Immature natural killer cell (primary cell): ENCODE data around the gene TMEM95. TPM values are rescaled to one million over a fixed set of nuclear protein-coding genes. Genes with fewer than 3 reads are reported as not detected.
"Not testable (repeated sequence)": the region's sequence is repeated elsewhere in the genome, so short reads cannot be mapped to it uniquely, and the experiment has no call there.

Source experiments
- DNase-seq, 3 donors: peaks; one replicate each; pipeline ENCODE4 v3.0.0; 2022; ENCODE audit warnings: mixed read lengths in 1 of 3
- H3K27ac Mint-ChIP-seq, 6 donors: one replicate each; pipeline ENCODE4 v1.8.0; 2020; ENCODE audit warnings: mixed read lengths in 6 of 6, mild to moderate bottlenecking in 5 of 6, inconsistent platforms in 4 of 6, moderate library complexity in 3 of 6
- H3K27me3 Mint-ChIP-seq, 3 donors: one replicate each; pipeline ENCODE4 v1.8.0; 2020 to 2021; ENCODE audit warnings: low read depth in 3 of 3, mild to moderate bottlenecking in 3 of 3, mixed read lengths in 3 of 3, moderate library complexity in 3 of 3, inconsistent platforms in 1 of 3
- H3K36me3 Mint-ChIP-seq, 3 donors: one replicate each; pipeline ENCODE4 v1.8.0; 2020; ENCODE audit warnings: mixed read lengths in 3 of 3, inconsistent platforms in 2 of 3, mild to moderate bottlenecking in 2 of 3
- H3K4me1 Mint-ChIP-seq, 2 donors: one replicate each; pipeline ENCODE4 v1.8.0; 2020; ENCODE audit warnings: inconsistent platforms in 2 of 2, mild to moderate bottlenecking in 2 of 2, mixed read lengths in 2 of 2, moderate library complexity in 1 of 2
- H3K4me3 Mint-ChIP-seq, 5 donors: one replicate each; pipeline ENCODE4 v1.8.0; 2020; ENCODE audit warnings: mild to moderate bottlenecking in 5 of 5, mixed read lengths in 5 of 5, inconsistent platforms in 3 of 5, moderate library complexity in 3 of 5
- H3K9me3 Mint-ChIP-seq, 6 donors: one replicate each; pipeline ENCODE4 v1.8.0; 2020; ENCODE audit warnings: mild to moderate bottlenecking in 6 of 6, mixed read lengths in 6 of 6, inconsistent platforms in 4 of 6, moderate library complexity in 3 of 6
- polyA plus RNA-seq, 3 donors: library from polyadenylated mRNA; unstranded; fragments of 300-500 nt; fragmentation: Illumina TruSeq; gene quantifications; one replicate each; pipeline ENCODE4 v1.2.3, GENCODE V29; 2021

TMEM95 gene
- polyA plus RNA-seq, 3 donors from 2014 or later: not detected

- H3K27ac Mint-ChIP-seq: no peak overlapping the region
- H3K36me3 Mint-ChIP-seq: no peaks in the 10 kb centered on the region
- no peaks in the 10 kb centered on the region for H3K9me3 Mint-ChIP-seq
- H3K4me3 Mint-ChIP-seq: no peak overlapping the region
- no peak for DNase-seq
- H3K27me3 Mint-ChIP-seq: peaks cover 2 to 4% (median 3%) of the 10 kb centered on the region in 3 donors
- H3K4me1 Mint-ChIP-seq: peaks cover 23 to 29% of the 10 kb centered on the region in 2 donors
Measured at GRCh38 chr17:7357381-7357780, 2.4 kb downstream of the TMEM95 start.

- DNase-seq: no peak
- peaks cover 0 to 2% (median 2%) of the 10 kb centered on the region in 3 donors for H3K27me3 Mint-ChIP-seq
- no peaks in the 10 kb centered on the region for H3K4me1 Mint-ChIP-seq
- peak overlapping the region in 1 of 6 donors; percentile 26 for H3K27ac Mint-ChIP-seq
- no peaks in the 10 kb centered on the region for H3K9me3 Mint-ChIP-seq
- no peaks in the 10 kb centered on the region for H3K36me3 Mint-ChIP-seq
- no peak overlapping the region for H3K4me3 Mint-ChIP-seq
Measured at GRCh38 chr17:7361906-7362305, 7.0 kb downstream of the TMEM95 start.

GRCh38 chr17:7363311-7363710 is 8.4 kb downstream of the TMEM95 start:
- Mint-ChIP-seq H3K27ac (no peak overlapping the region), H3K36me3 (no peaks in the 10 kb centered on the region), H3K9me3 (no peaks in the 10 kb centered on the region), H3K4me3 (no peak overlapping the region), H3K27me3 (peaks cover 0 to 4% (median 0%) of the 10 kb centered on the region in 3 donors), H3K4me1 (no peaks in the 10 kb centered on the region)
- DNase-seq: no peak

GRCh38 chr17:7365963-7366362 is 11.0 kb downstream of the TMEM95 start:
- not testable (repeated sequence) for DNase-seq, H3K4me1 Mint-ChIP-seq, H3K27ac Mint-ChIP-seq, H3K4me3 Mint-ChIP-seq, H3K36me3 Mint-ChIP-seq, H3K27me3 Mint-ChIP-seq, H3K9me3 Mint-ChIP-seq

GRCh38 chr17:7367083-7367482 is 12.1 kb downstream of the TMEM95 start:
- Mint-ChIP-seq H3K4me3 (no peak overlapping the region), H3K27ac (no peak overlapping the region), H3K9me3 (no peaks in the 10 kb centered on the region), H3K27me3 (peaks cover 0 to 4% (median 3%) of the 10 kb centered on the region in 3 donors), H3K4me1 (no peaks in the 10 kb centered on the region), H3K36me3 (no peaks in the 10 kb centered on the region)
- no peak for DNase-seq

- H3K27me3 Mint-ChIP-seq: peaks cover 0 to 4% (median 3%) of the 10 kb centered on the region in 3 donors
- H3K27ac Mint-ChIP-seq: peak overlapping the region in 1 of 6 donors; percentile 40
- DNase-seq: no peak
- no peaks in the 10 kb centered on the region for H3K9me3 Mint-ChIP-seq
- no peaks in the 10 kb centered on the region for H3K36me3 Mint-ChIP-seq
- no peak overlapping the region for H3K4me3 Mint-ChIP-seq
- H3K4me1 Mint-ChIP-seq: no peaks in the 10 kb centered on the region
Measured at GRCh38 chr17:7367918-7368598, 13.1 kb downstream of the TMEM95 start.

- not testable (repeated sequence) for H3K27ac Mint-ChIP-seq, H3K27me3 Mint-ChIP-seq, H3K4me3 Mint-ChIP-seq
Measured at GRCh38 chr17:7368599-7368994, 13.6 kb downstream of the TMEM95 start.

GRCh38 chr17:7369825-7370224 is 14.9 kb downstream of the TMEM95 start:
- Mint-ChIP-seq H3K27me3 (peaks cover 4 to 6% (median 5%) of the 10 kb centered on the region in 3 donors), H3K36me3 (no peaks in the 10 kb centered on the region), H3K4me3 (no peak overlapping the region), H3K4me1 (no peaks in the 10 kb centered on the region), H3K9me3 (no peaks in the 10 kb centered on the region), H3K27ac (no peak overlapping the region)
- no peak for DNase-seq

More at GRCh38 chr17:7368599-7368994, 13.6 kb downstream of the TMEM95 start:
- DNase-seq, H3K36me3 Mint-ChIP-seq, H3K4me1 Mint-ChIP-seq, H3K9me3 Mint-ChIP-seq: not testable (repeated sequence)

- H3K9me3 Mint-ChIP-seq: no peaks in the 10 kb centered on the region
- H3K27me3 Mint-ChIP-seq: peaks cover 2 to 6% (median 5%) of the 10 kb centered on the region in 3 donors
- H3K27ac Mint-ChIP-seq: no peak overlapping the region
- no peaks in the 10 kb centered on the region for H3K4me1 Mint-ChIP-seq
- H3K36me3 Mint-ChIP-seq: no peaks in the 10 kb centered on the region
- no peak for DNase-seq
- H3K4me3 Mint-ChIP-seq: no peak overlapping the region
Measured at GRCh38 chr17:7370853-7371252, 15.9 kb downstream of the TMEM95 start.

GRCh38 chr17:7374353-7374752 is 19.4 kb downstream of the TMEM95 start:
- DNase-seq: no peak

GRCh38 chr17:7379134-7379533 is 24.2 kb downstream of the TMEM95 start:
- Mint-ChIP-seq H3K27me3 (peaks cover 14 to 21% (median 15%) of the 10 kb centered on the region in 3 donors), H3K4me1 (peaks cover 0 to 9% of the 10 kb centered on the region in 2 donors), H3K36me3 (no peaks in the 10 kb centered on the region), H3K4me3 (no peak overlapping the region), H3K27ac (no peak overlapping the region), H3K9me3 (peaks cover 0 to 1% (median 0%) of the 10 kb centered on the region in 6 donors)
- no peak for DNase-seq

More at GRCh38 chr17:7374353-7374752, 19.4 kb downstream of the TMEM95 start:
- Mint-ChIP-seq H3K27me3 (peaks cover 2 to 11% (median 8%) of the 10 kb centered on the region in 3 donors), H3K9me3 (peaks cover 0 to 1% (median 0%) of the 10 kb centered on the region in 6 donors), H3K36me3 (no peaks in the 10 kb centered on the region), H3K27ac (no peak overlapping the region), H3K4me1 (no peaks in the 10 kb centered on the region), H3K4me3 (no peak overlapping the region)

- no peak overlapping the region for H3K27ac Mint-ChIP-seq
- H3K27me3 Mint-ChIP-seq: peaks cover 13 to 17% (median 14%) of the 10 kb centered on the region in 3 donors
- no peaks in the 10 kb centered on the region for H3K36me3 Mint-ChIP-seq
- peaks cover 0 to 10% of the 10 kb centered on the region in 2 donors for H3K4me1 Mint-ChIP-seq
- no peak overlapping the region for H3K4me3 Mint-ChIP-seq
- DNase-seq: no peak
- peaks cover 0 to 1% (median 0%) of the 10 kb centered on the region in 6 donors for H3K9me3 Mint-ChIP-seq
Measured at GRCh38 chr17:7380321-7380720, 25.4 kb downstream of the TMEM95 start.

- peaks cover 0 to 1% (median 0%) of the 10 kb centered on the region in 6 donors for H3K9me3 Mint-ChIP-seq
- no peak for DNase-seq
- H3K27me3 Mint-ChIP-seq: peaks cover 13 to 17% (median 14%) of the 10 kb centered on the region in 3 donors
- no peak within 1 kb of the TSS for H3K27ac Mint-ChIP-seq
- no peaks in the 10 kb centered on the region for H3K36me3 Mint-ChIP-seq
- H3K4me1 Mint-ChIP-seq: peaks cover 0 to 10% of the 10 kb centered on the region in 2 donors
- H3K4me3 Mint-ChIP-seq: peak within 1 kb of the TSS in 1 of 5 donors; percentile 18
Measured at GRCh38 chr17:7380855-7381683, 26.1 kb downstream of the TMEM95 start, which contains the start of gene TNK1. TNK1 (plus strand) TSS chr17:7381089; CDS start chr17:7382927, 1,838 bp downstream.

- no peaks in the 10 kb centered on the region for H3K36me3 Mint-ChIP-seq
- peaks cover 0 to 10% of the 10 kb centered on the region in 2 donors for H3K4me1 Mint-ChIP-seq
- no peak overlapping the region for H3K27ac Mint-ChIP-seq
- H3K9me3 Mint-ChIP-seq: peaks cover 0 to 1% (median 0%) of the 10 kb centered on the region in 6 donors
- peaks cover 13 to 14% (median 13%) of the 10 kb centered on the region in 3 donors for H3K27me3 Mint-ChIP-seq
- peak overlapping the region in 2 of 5 donors; percentile 48 to 56 for H3K4me3 Mint-ChIP-seq
- no peak for DNase-seq
Measured at GRCh38 chr17:7382901-7383300, 27.9 kb downstream of the TMEM95 start.
